ENCODE data around the gene CAMTA1.

CAMTA1 gene

GRCh38 chr1:7576946-7577657 lies 791.8 kb downstream of the CAMTA1 start:
- DNase-seq (ENCODE audit: low spot score) = no peak

GRCh38 chr1:7578206-7578605 lies 793.0 kb downstream of the CAMTA1 start:
- DNase-seq (ENCODE audit: low spot score) = no peak

- DNase-seq (ENCODE audit: low spot score) = no peak
Observed at GRCh38 chr1:7579016-7579415, 793.8 kb downstream of the CAMTA1 start.

GRCh38 chr1:7579831-7580804 lies 794.9 kb downstream of the CAMTA1 start:
- no peak for DNase-seq (ENCODE audit: low spot score)

- DNase-seq (ENCODE audit: low spot score) = no peak
Observed at GRCh38 chr1:7580923-7581753, 795.9 kb downstream of the CAMTA1 start.

GRCh38 chr1:7581754-7582459 lies 796.7 kb downstream of the CAMTA1 start:
- peak; percentile 11 for DNase-seq (ENCODE audit: low spot score)

GRCh38 chr1:7582460-7582972 lies 797.3 kb downstream of the CAMTA1 start:
- DNase-seq (ENCODE audit: low spot score) = no peak

- DNase-seq (ENCODE audit: low spot score) = no peak
Observed at GRCh38 chr1:7583291-7584096, 798.2 kb downstream of the CAMTA1 start.

- no peak for DNase-seq (ENCODE audit: low spot score)
Observed at GRCh38 chr1:7584157-7584556, 798.9 kb downstream of the CAMTA1 start.

- no peak for DNase-seq (ENCODE audit: low spot score)
Observed at GRCh38 chr1:7584643-7585042, 799.4 kb downstream of the CAMTA1 start.

- no peak for DNase-seq (ENCODE audit: low spot score)
Observed at GRCh38 chr1:7585216-7585907, 800.1 kb downstream of the CAMTA1 start.

- no peak for DNase-seq (ENCODE audit: low spot score)
Observed at GRCh38 chr1:7586031-7586941, 801.0 kb downstream of the CAMTA1 start.

GRCh38 chr1:7587108-7587772 lies 802.0 kb downstream of the CAMTA1 start:
- no peak for DNase-seq (ENCODE audit: low spot score)

- no peak for DNase-seq (ENCODE audit: low spot score)
Observed at GRCh38 chr1:7587773-7588456, 802.7 kb downstream of the CAMTA1 start.

GRCh38 chr1:7588457-7588827 lies 803.2 kb downstream of the CAMTA1 start:
- DNase-seq (ENCODE audit: low spot score) = no peak

GRCh38 chr1:7589080-7589735 lies 804.0 kb downstream of the CAMTA1 start:
- DNase-seq (ENCODE audit: low spot score) = no peak

GRCh38 chr1:7589774-7590425 lies 804.6 kb downstream of the CAMTA1 start:
- DNase-seq (ENCODE audit: low spot score) = no peak

Data from pons (tissue), 1 donor.